ENCODE measurements around the gene GCNT3.

The GCNT3 gene

GRCh38 chr15:59590027-59590426 is 21.6 kb upstream of the GCNT3 start:
- Histone ChIP-seq H3K9me3 (ENCODE audit: control insufficient read depth, low read length) (no peaks in the 10 kb centered on the region), H3K4me3 (ENCODE audit: insufficient read depth, low read depth, low read length, poor library complexity, severe bottlenecking) (no peak overlapping the region), H3K4me1 (ENCODE audit: control insufficient read depth, insufficient read depth, low read length, poor library complexity, severe bottlenecking) (no peaks in the 10 kb centered on the region), H3K36me3 (ENCODE audit: control insufficient read depth, insufficient read depth, low read length) (no peaks in the 10 kb centered on the region), H3K27me3 (replicated peaks; ENCODE audit: control insufficient read depth, insufficient read depth, low read length, poor library complexity, severe bottlenecking) (no peaks in the 10 kb centered on the region), H3K27ac (ENCODE audit: insufficient read depth, low read length, poor library complexity, severe bottlenecking) (no peak overlapping the region)
- no peak for DNase-seq

GRCh38 chr15:59591356-59591755 is 20.2 kb upstream of the GCNT3 start:
- no peak overlapping the region for H3K27ac ChIP-seq (ENCODE audit: insufficient read depth, low read length, poor library complexity, severe bottlenecking)

GRCh38 chr15:59594493-59594942 is 17.1 kb upstream of the GCNT3 start:
- Histone ChIP-seq H3K4me1 (ENCODE audit: control insufficient read depth, insufficient read depth, low read length, poor library complexity, severe bottlenecking) (no peaks in the 10 kb centered on the region), H3K27me3 (replicated peaks; ENCODE audit: control insufficient read depth, insufficient read depth, low read length, poor library complexity, severe bottlenecking) (no peaks in the 10 kb centered on the region), H3K27ac (ENCODE audit: insufficient read depth, low read length, poor library complexity, severe bottlenecking) (no peak overlapping the region), H3K9me3 (ENCODE audit: control insufficient read depth, low read length) (no peaks in the 10 kb centered on the region), H3K36me3 (ENCODE audit: control insufficient read depth, insufficient read depth, low read length) (no peaks in the 10 kb centered on the region), H3K4me3 (ENCODE audit: insufficient read depth, low read depth, low read length, poor library complexity, severe bottlenecking) (no peak overlapping the region)
- DNase-seq, result no peak

More at GRCh38 chr15:59591356-59591755, 20.2 kb upstream of the GCNT3 start:
- DNase-seq, result no peak
- Histone ChIP-seq H3K4me3 (ENCODE audit: insufficient read depth, low read depth, low read length, poor library complexity, severe bottlenecking) (no peak overlapping the region), H3K36me3 (ENCODE audit: control insufficient read depth, insufficient read depth, low read length) (no peaks in the 10 kb centered on the region), H3K27me3 (replicated peaks; ENCODE audit: control insufficient read depth, insufficient read depth, low read length, poor library complexity, severe bottlenecking) (no peaks in the 10 kb centered on the region), H3K4me1 (ENCODE audit: control insufficient read depth, insufficient read depth, low read length, poor library complexity, severe bottlenecking) (no peaks in the 10 kb centered on the region), H3K9me3 (ENCODE audit: control insufficient read depth, low read length) (no peaks in the 10 kb centered on the region)

- H3K4me3 ChIP-seq (ENCODE audit: insufficient read depth, low read depth, low read length, poor library complexity, severe bottlenecking), result no peak overlapping the region
- no peaks in the 10 kb centered on the region for H3K27me3 ChIP-seq (replicated peaks; ENCODE audit: control insufficient read depth, insufficient read depth, low read length, poor library complexity, severe bottlenecking)
- H3K9me3 ChIP-seq (ENCODE audit: control insufficient read depth, low read length), result no peaks in the 10 kb centered on the region
- H3K36me3 ChIP-seq (ENCODE audit: control insufficient read depth, insufficient read depth, low read length), result no peaks in the 10 kb centered on the region
- no peak overlapping the region for H3K27ac ChIP-seq (ENCODE audit: insufficient read depth, low read length, poor library complexity, severe bottlenecking)
- no peak for DNase-seq
- H3K4me1 ChIP-seq (ENCODE audit: control insufficient read depth, insufficient read depth, low read length, poor library complexity, severe bottlenecking), result no peaks in the 10 kb centered on the region
These were observed 16.6 kb upstream of the GCNT3 start for GRCh38 chr15:59594991-59595390.

GRCh38 chr15:59595434-59595915 is 16.1 kb upstream of the GCNT3 start:
- no peaks in the 10 kb centered on the region for H3K4me1 ChIP-seq (ENCODE audit: control insufficient read depth, insufficient read depth, low read length, poor library complexity, severe bottlenecking)
- DNase-seq, result no peak
- H3K4me3 ChIP-seq (ENCODE audit: insufficient read depth, low read depth, low read length, poor library complexity, severe bottlenecking), result no peak overlapping the region
- H3K27me3 ChIP-seq (replicated peaks; ENCODE audit: control insufficient read depth, insufficient read depth, low read length, poor library complexity, severe bottlenecking), result no peaks in the 10 kb centered on the region
- no peaks in the 10 kb centered on the region for H3K36me3 ChIP-seq (ENCODE audit: control insufficient read depth, insufficient read depth, low read length)
- H3K9me3 ChIP-seq (ENCODE audit: control insufficient read depth, low read length), result no peaks in the 10 kb centered on the region
- no peak overlapping the region for H3K27ac ChIP-seq (ENCODE audit: insufficient read depth, low read length, poor library complexity, severe bottlenecking)

GRCh38 chr15:59596640-59597039 is 14.9 kb upstream of the GCNT3 start:
- DNase-seq, result no peak
- Histone ChIP-seq H3K36me3 (ENCODE audit: control insufficient read depth, insufficient read depth, low read length) (no peaks in the 10 kb centered on the region), H3K9me3 (ENCODE audit: control insufficient read depth, low read length) (no peaks in the 10 kb centered on the region), H3K4me1 (ENCODE audit: control insufficient read depth, insufficient read depth, low read length, poor library complexity, severe bottlenecking) (no peaks in the 10 kb centered on the region), H3K27ac (ENCODE audit: insufficient read depth, low read length, poor library complexity, severe bottlenecking) (no peak overlapping the region), H3K4me3 (ENCODE audit: insufficient read depth, low read depth, low read length, poor library complexity, severe bottlenecking) (no peak overlapping the region), H3K27me3 (replicated peaks; ENCODE audit: control insufficient read depth, insufficient read depth, low read length, poor library complexity, severe bottlenecking) (no peaks in the 10 kb centered on the region)

GRCh38 chr15:59598461-59598860 is 13.1 kb upstream of the GCNT3 start:
- Histone ChIP-seq H3K27me3 (replicated peaks; ENCODE audit: control insufficient read depth, insufficient read depth, low read length, poor library complexity, severe bottlenecking) (no peaks in the 10 kb centered on the region), H3K9me3 (ENCODE audit: control insufficient read depth, low read length) (no peaks in the 10 kb centered on the region), H3K36me3 (ENCODE audit: control insufficient read depth, insufficient read depth, low read length) (no peaks in the 10 kb centered on the region), H3K4me1 (ENCODE audit: control insufficient read depth, insufficient read depth, low read length, poor library complexity, severe bottlenecking) (no peaks in the 10 kb centered on the region), H3K4me3 (ENCODE audit: insufficient read depth, low read depth, low read length, poor library complexity, severe bottlenecking) (no peak overlapping the region), H3K27ac (ENCODE audit: insufficient read depth, low read length, poor library complexity, severe bottlenecking) (no peak overlapping the region)
- DNase-seq, result no peak

- Histone ChIP-seq H3K27ac (ENCODE audit: insufficient read depth, low read length, poor library complexity, severe bottlenecking) (no peak overlapping the region), H3K4me1 (ENCODE audit: control insufficient read depth, insufficient read depth, low read length, poor library complexity, severe bottlenecking) (no peaks in the 10 kb centered on the region), H3K9me3 (ENCODE audit: control insufficient read depth, low read length) (no peaks in the 10 kb centered on the region), H3K27me3 (replicated peaks; ENCODE audit: control insufficient read depth, insufficient read depth, low read length, poor library complexity, severe bottlenecking) (no peaks in the 10 kb centered on the region), H3K4me3 (ENCODE audit: insufficient read depth, low read depth, low read length, poor library complexity, severe bottlenecking) (no peak overlapping the region), H3K36me3 (ENCODE audit: control insufficient read depth, insufficient read depth, low read length) (no peaks in the 10 kb centered on the region)
- no peak for DNase-seq
These were observed 5.6 kb upstream of the GCNT3 start for GRCh38 chr15:59605994-59606393.

- Histone ChIP-seq H3K27ac (ENCODE audit: insufficient read depth, low read length, poor library complexity, severe bottlenecking) (no peak overlapping the region), H3K4me1 (ENCODE audit: control insufficient read depth, insufficient read depth, low read length, poor library complexity, severe bottlenecking) (no peaks in the 10 kb centered on the region), H3K27me3 (replicated peaks; ENCODE audit: control insufficient read depth, insufficient read depth, low read length, poor library complexity, severe bottlenecking) (no peaks in the 10 kb centered on the region), H3K4me3 (ENCODE audit: insufficient read depth, low read depth, low read length, poor library complexity, severe bottlenecking) (no peak overlapping the region), H3K36me3 (ENCODE audit: control insufficient read depth, insufficient read depth, low read length) (no peaks in the 10 kb centered on the region), H3K9me3 (ENCODE audit: control insufficient read depth, low read length) (no peaks in the 10 kb centered on the region)
- no peak for DNase-seq
These were observed 1.6 kb upstream of the GCNT3 start for GRCh38 chr15:59609730-59610712.

GRCh38 chr15:59614153-59614552 is 2.6 kb downstream of the GCNT3 start:
- H3K4me1 ChIP-seq (ENCODE audit: control insufficient read depth, insufficient read depth, low read length, poor library complexity, severe bottlenecking), result no peaks in the 10 kb centered on the region
- H3K4me3 ChIP-seq (ENCODE audit: insufficient read depth, low read depth, low read length, poor library complexity, severe bottlenecking), result no peak overlapping the region
- H3K36me3 ChIP-seq (ENCODE audit: control insufficient read depth, insufficient read depth, low read length), result no peaks in the 10 kb centered on the region
- H3K27ac ChIP-seq (ENCODE audit: insufficient read depth, low read length, poor library complexity, severe bottlenecking), result no peak overlapping the region
- DNase-seq, result no peak
- peaks cover 5% of the 10 kb centered on the region for H3K27me3 ChIP-seq (replicated peaks; ENCODE audit: control insufficient read depth, insufficient read depth, low read length, poor library complexity, severe bottlenecking)
- H3K9me3 ChIP-seq (ENCODE audit: control insufficient read depth, low read length), result no peaks in the 10 kb centered on the region
